H9 (cell line): ENCODE results near the gene SPDL1. TPM values are rescaled to one million over a fixed set of nuclear protein-coding genes. Genes with fewer than 3 reads are reported as not detected.

Experiments used
- DNase-seq: peaks from one replicate; pipeline ENCODE4 v3.0.0-alpha.2; 2017
- H2AFZ ChIP-seq: one replicate; pipeline ENCODE4 v1.6.1; 2013; ENCODE audit warnings: mild to moderate bottlenecking, low read length, control low read depth, moderate library complexity
- H2AK5ac ChIP-seq: 2 replicates; pipeline ENCODE4 v1.6.1; 2013; ENCODE audit warnings: low read length, control low read depth, mixed read lengths; ENCODE audit not compliant: insufficient read length
- H2BK120ac ChIP-seq: one replicate; pipeline ENCODE4 v1.6.1; 2013; ENCODE audit warnings: low read depth, mild to moderate bottlenecking, low read length, control low read depth, inconsistent platforms; ENCODE audit not compliant: poor library complexity, severe bottlenecking
- H2BK12ac ChIP-seq: 2 replicates; pipeline ENCODE4 v1.6.1; 2013; ENCODE audit warnings: low read length, control low read depth, mixed read lengths, low read depth; ENCODE audit not compliant: insufficient read length
- H2BK15ac ChIP-seq: 2 replicates; pipeline ENCODE4 v1.6.1; 2013; ENCODE audit warnings: low read depth, low read length, control low read depth
- H2BK20ac ChIP-seq: one replicate; pipeline ENCODE4 v1.6.1; 2013; ENCODE audit warnings: low read depth, mild to moderate bottlenecking, low read length, control low read depth, inconsistent platforms; ENCODE audit not compliant: poor library complexity, severe bottlenecking
- H2BK5ac ChIP-seq: 2 replicates; pipeline ENCODE4 v1.6.1; 2013; ENCODE audit warnings: low read length, control low read depth, mixed read lengths; ENCODE audit not compliant: insufficient read length
- H3K14ac ChIP-seq: 2 replicates; pipeline ENCODE4 v1.6.1; 2013; ENCODE audit warnings: low read length, control low read depth; ENCODE audit not compliant: insufficient read depth
- H3K18ac ChIP-seq: 2 replicates; pipeline ENCODE4 v1.6.1; 2013; ENCODE audit warnings: low read depth, mild to moderate bottlenecking, mixed read lengths, low read length, control low read depth; ENCODE audit not compliant: insufficient read length
- H3K23ac ChIP-seq: 2 replicates; pipeline ENCODE4 v1.6.1; 2013; ENCODE audit warnings: low read length, control low read depth, mixed read lengths, low read depth; ENCODE audit not compliant: insufficient read length
- H3K23me2 ChIP-seq: 2 replicates; pipeline ENCODE4 v1.6.1; 2013; ENCODE audit warnings: low read depth, mild to moderate bottlenecking, mixed read lengths, low read length, control low read depth; ENCODE audit not compliant: insufficient read length, poor library complexity, severe bottlenecking
- H3K27ac ChIP-seq: 2 replicates; pipeline ENCODE4 v1.5.1; 2013; ENCODE audit warnings: low read length, control low read depth, mixed read lengths, low read depth; ENCODE audit not compliant: insufficient read length
- H3K27me3 ChIP-seq: 2 replicates; pipeline ENCODE4 v1.6.1; 2013; ENCODE audit warnings: low read length, control low read depth, inconsistent platforms; ENCODE audit not compliant: insufficient read depth
- H3K4ac ChIP-seq: 2 replicates; pipeline ENCODE4 v1.6.1; 2013; ENCODE audit warnings: low read depth, mild to moderate bottlenecking, control low read depth, inconsistent platforms, low read length, moderate library complexity
- H3K4me1 ChIP-seq: 2 replicates; pipeline ENCODE4 v1.6.1; 2013; ENCODE audit warnings: low read length, control low read depth, inconsistent platforms; ENCODE audit not compliant: insufficient read depth
- H3K4me2 ChIP-seq: 2 replicates; pipeline ENCODE4 v1.6.1; 2013; ENCODE audit warnings: low read length, control low read depth, mixed read lengths; ENCODE audit not compliant: insufficient read length, insufficient read depth
- H3K56ac ChIP-seq: 2 replicates; pipeline ENCODE4 v1.6.1; 2013; ENCODE audit warnings: low read depth, mild to moderate bottlenecking, mixed read lengths, low read length, control low read depth; ENCODE audit not compliant: insufficient read length
- H3K79me1 ChIP-seq: 2 replicates; pipeline ENCODE4 v1.6.1; 2013; ENCODE audit warnings: low read depth, mild to moderate bottlenecking, moderate library complexity, low read length, control low read depth, inconsistent platforms; ENCODE audit not compliant: insufficient read depth, poor library complexity, severe bottlenecking
- H3K79me2 ChIP-seq: 2 replicates; pipeline ENCODE4 v1.6.1; 2013; ENCODE audit warnings: low read length, control low read depth, inconsistent platforms; ENCODE audit not compliant: insufficient read depth
- H3K9ac ChIP-seq: 2 replicates; pipeline ENCODE4 v1.6.1; 2013; ENCODE audit warnings: low read length, control low read depth, mixed read lengths; ENCODE audit not compliant: insufficient read length; ENCODE audit errors: extremely low read depth
- H3K9me3 ChIP-seq: one replicate; pipeline ENCODE4 v1.6.1; 2013; ENCODE audit warnings: low read depth, low read length, inconsistent platforms; ENCODE audit not compliant: control insufficient read depth
- H3T11ph ChIP-seq: one replicate; pipeline ENCODE4 v1.6.1; 2013; ENCODE audit warnings: mild to moderate bottlenecking, low read length, control low read depth, inconsistent platforms
- H4K20me1 ChIP-seq: one replicate; pipeline ENCODE4 v1.6.1; 2013; ENCODE audit not compliant: control insufficient read depth, insufficient read length, insufficient read depth
- H4K5ac ChIP-seq: 2 replicates; pipeline ENCODE4 v1.6.1; 2013; ENCODE audit warnings: low read depth, mild to moderate bottlenecking, mixed read lengths, low read length, control low read depth; ENCODE audit not compliant: insufficient read length
- H4K8ac ChIP-seq: replicated peaks from 2 replicates; pipeline ENCODE4 v1.6.1; 2013; ENCODE audit warnings: low read length, control low read depth, mixed read lengths, low read depth; ENCODE audit not compliant: insufficient read length
- H4K91ac ChIP-seq: 2 replicates; pipeline ENCODE4 v1.6.1; 2013; ENCODE audit warnings: low read depth, mild to moderate bottlenecking, moderate library complexity, mixed read lengths, low read length, control low read depth; ENCODE audit not compliant: insufficient read length
- H3K27ac Mint-ChIP-seq, 3 experiments: 2 replicates in 2 of 3; 3 replicates in 1 of 3; pipeline ENCODE4 v1.8.0; 2020 to 2021; ENCODE audit warnings: mixed read lengths in 3 of 3, mild to moderate bottlenecking in 1 of 3, moderate library complexity in 1 of 3
- H3K27me3 Mint-ChIP-seq: 2 replicates; pipeline ENCODE4 v1.8.0; 2021; ENCODE audit warnings: low read depth, mild to moderate bottlenecking, moderate library complexity, mixed read lengths
- H3K36me3 Mint-ChIP-seq, 3 experiments: 2 replicates in 2 of 3; 3 replicates in 1 of 3; pipeline ENCODE4 v1.8.0; 2020 to 2021; ENCODE audit warnings: low read depth in 3 of 3, mixed read lengths in 3 of 3; ENCODE audit not compliant: insufficient read depth in 1 of 3
- H3K4me1 Mint-ChIP-seq, 2 experiments: 2 replicates each; pipeline ENCODE4 v1.8.0; 2020; ENCODE audit warnings: mixed read lengths in 2 of 2
- H3K4me3 Mint-ChIP-seq, 2 experiments: 2 replicates in 1 of 2; 3 replicates in 1 of 2; pipeline ENCODE4 v1.8.0; 2020 to 2021; ENCODE audit warnings: mild to moderate bottlenecking in 2 of 2, mixed read lengths in 2 of 2, moderate library complexity in 1 of 2
- H3K9me3 Mint-ChIP-seq, 2 experiments: 2 replicates in 1 of 2; 3 replicates in 1 of 2; pipeline ENCODE4 v1.8.0; 2020; ENCODE audit warnings: mild to moderate bottlenecking in 2 of 2, mixed read lengths in 2 of 2, moderate library complexity in 1 of 2
- CTCF ChIP-seq: fragments of 200-600 bp; sonication (generic); conservative IDR thresholded peaks from 3 replicates; pipeline ENCODE4 v1.8.0; 2021; ENCODE audit warnings: antibody characterized with exemption, mild to moderate bottlenecking
- WGBS: extraction: QIAGEN DNeasy Blood & Tissue Kit; methylation state at CpG from one replicate; pipeline ENCODE4 v1.1.7; 2013; ENCODE audit warnings: missing lambda C conversion rate, low lambda C conversion rate, mixed read lengths; ENCODE audit not compliant: insufficient read length; ENCODE audit errors: extremely low coverage; 5-methylcytosine and 5-hydroxymethylcytosine counted together
- total RNA-seq: library from RNA; stranded (reverse); gene quantifications from 2 replicates; pipeline ENCODE4 v1.2.1, GENCODE V29; 2021

Gene SPDL1
- total RNA-seq, 1 experiment from 2014 or later, result 49.4 TPM

GRCh38 chr5:169551146-169551545, 32.4 kb upstream of the SPDL1 start:
- H3T11ph ChIP-seq, result no peak overlapping the region
- no CpG with 5 or more reads among the region's 1 CpG for WGBS
- no peak overlapping the region for H3K4me2 ChIP-seq
- H2BK15ac ChIP-seq, result no peak overlapping the region
- H2BK20ac ChIP-seq, result no peak overlapping the region
- no peaks in the 10 kb centered on the region; a peak in 1 of 7 replicates for H3K36me3 Mint-ChIP-seq
- H4K8ac ChIP-seq, result no peak overlapping the region
- no peak for TF ChIP-seq CTCF
- no peak overlapping the region for H3K27ac Mint-ChIP-seq
- H3K27me3 ChIP-seq, result no peaks in the 10 kb centered on the region; the same call in 1 of the 2 replicates
- H4K5ac ChIP-seq, result no peak overlapping the region
- no peak overlapping the region for H3K27ac ChIP-seq
- no peak overlapping the region for H3K56ac ChIP-seq
- DNase-seq, result no peak
- H3K4me1 ChIP-seq, result no peaks in the 10 kb centered on the region
- peaks cover 0 to 8% of the 10 kb centered on the region in 2 experiments; a peak in 2 of 5 replicates for H3K9me3 Mint-ChIP-seq
- no peak overlapping the region for H3K18ac ChIP-seq
- peaks cover 15% of the 10 kb centered on the region for H3K27me3 Mint-ChIP-seq
- H3K79me1 ChIP-seq, result no peaks in the 10 kb centered on the region
- H3K23me2 ChIP-seq, result no peaks in the 10 kb centered on the region
- H4K91ac ChIP-seq, result no peak overlapping the region
- no peaks in the 10 kb centered on the region for H3K79me2 ChIP-seq
- no peak overlapping the region for H2AK5ac ChIP-seq
- H4K20me1 ChIP-seq, result no peaks in the 10 kb centered on the region
- H3K23ac ChIP-seq, result no peak overlapping the region
- H3K9me3 ChIP-seq, result no peaks in the 10 kb centered on the region
- H3K14ac ChIP-seq, result no peak overlapping the region
- no peak overlapping the region for H2BK12ac ChIP-seq
- no peak overlapping the region for H3K4me3 Mint-ChIP-seq
- H3K4me1 Mint-ChIP-seq, result no peaks in the 10 kb centered on the region
- no peak overlapping the region for H2AFZ ChIP-seq
- H2BK5ac ChIP-seq, result no peak overlapping the region
- no peak overlapping the region for H2BK120ac ChIP-seq
- H3K4ac ChIP-seq, result no peak overlapping the region
- no peak overlapping the region for H3K9ac ChIP-seq
